IPS DF 4.7 (cell line): ENCODE measurements around the gene DCTN5.
"Not testable (repeated sequence)": the region's sequence is repeated elsewhere in the genome, so short reads cannot be mapped to it uniquely, and the experiment has no call there.

Source experiments
- DNase-seq: peaks from one replicate; pipeline ENCODE4 v3.0.0-alpha.2; 2013; ENCODE audit warnings: low spot score; ENCODE audit errors: extremely low read depth

DCTN5 gene

GRCh38 chr16:23640931-23641765 is at the start of gene DCTN5, which contains the start of gene PALB2:
DCTN5 (plus strand) TSS chr16:23641466; CDS start chr16:23641543, 77 bp downstream.
PALB2 (minus strand) TSS chr16:23641310; CDS start chr16:23641157, 153 bp downstream.
- DNase-seq = peak; percentile 72

DNA sequence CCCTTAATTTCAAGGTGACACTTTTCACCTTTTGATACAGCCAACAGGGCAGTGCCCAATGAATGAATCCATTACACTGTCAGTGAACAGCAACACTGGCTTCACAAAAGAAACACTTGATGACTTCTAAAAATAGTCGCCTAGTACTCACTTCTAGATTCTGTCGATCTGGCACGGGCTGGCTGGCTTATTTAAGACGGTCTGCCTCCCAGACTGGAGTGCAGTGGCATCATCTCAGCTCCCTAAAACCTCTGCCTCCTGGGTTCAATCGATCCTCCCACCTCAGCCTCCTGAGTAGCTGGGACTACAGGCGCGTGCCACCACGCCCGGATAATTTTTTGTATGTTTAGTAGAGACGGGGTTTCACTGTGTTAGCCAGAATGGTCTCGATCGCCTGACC is 47.1 kb upstream of the DCTN5 start:
- no peak for DNase-seq

DNA sequence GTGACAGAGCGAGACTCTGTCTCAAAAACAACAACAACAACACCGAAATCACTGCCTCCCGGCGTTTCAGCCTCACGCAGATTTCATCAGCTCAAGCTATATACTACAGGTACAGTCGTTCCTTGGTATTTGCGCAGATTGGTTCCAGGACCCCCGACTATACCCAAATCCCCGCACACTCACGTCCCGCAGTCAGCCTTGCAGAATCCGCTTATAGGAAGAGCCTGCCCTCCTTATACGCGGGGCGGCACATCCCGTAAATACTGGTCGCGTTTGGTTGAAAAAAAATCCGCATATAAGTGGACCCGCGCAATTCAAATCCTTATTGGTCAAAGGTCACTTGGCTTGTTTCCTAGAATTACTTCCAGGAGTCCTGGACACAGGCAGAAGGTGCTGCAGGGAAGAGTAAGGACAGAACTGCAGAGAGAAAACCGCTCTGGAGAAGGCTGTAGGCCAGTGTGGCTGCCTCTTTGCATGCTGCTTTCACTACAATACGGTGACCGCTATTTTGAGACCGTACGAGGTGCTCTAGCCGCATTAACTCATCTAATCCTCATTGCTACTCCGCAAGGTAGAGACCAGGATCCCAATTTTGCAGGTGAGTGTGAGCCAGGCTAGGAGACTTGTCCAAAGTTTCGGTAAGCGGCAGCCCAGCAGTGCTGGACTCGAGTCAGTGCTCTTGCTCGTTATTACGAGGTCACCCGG is 45.9 kb upstream of the DCTN5 start:
- DNase-seq = no peak

DNA sequence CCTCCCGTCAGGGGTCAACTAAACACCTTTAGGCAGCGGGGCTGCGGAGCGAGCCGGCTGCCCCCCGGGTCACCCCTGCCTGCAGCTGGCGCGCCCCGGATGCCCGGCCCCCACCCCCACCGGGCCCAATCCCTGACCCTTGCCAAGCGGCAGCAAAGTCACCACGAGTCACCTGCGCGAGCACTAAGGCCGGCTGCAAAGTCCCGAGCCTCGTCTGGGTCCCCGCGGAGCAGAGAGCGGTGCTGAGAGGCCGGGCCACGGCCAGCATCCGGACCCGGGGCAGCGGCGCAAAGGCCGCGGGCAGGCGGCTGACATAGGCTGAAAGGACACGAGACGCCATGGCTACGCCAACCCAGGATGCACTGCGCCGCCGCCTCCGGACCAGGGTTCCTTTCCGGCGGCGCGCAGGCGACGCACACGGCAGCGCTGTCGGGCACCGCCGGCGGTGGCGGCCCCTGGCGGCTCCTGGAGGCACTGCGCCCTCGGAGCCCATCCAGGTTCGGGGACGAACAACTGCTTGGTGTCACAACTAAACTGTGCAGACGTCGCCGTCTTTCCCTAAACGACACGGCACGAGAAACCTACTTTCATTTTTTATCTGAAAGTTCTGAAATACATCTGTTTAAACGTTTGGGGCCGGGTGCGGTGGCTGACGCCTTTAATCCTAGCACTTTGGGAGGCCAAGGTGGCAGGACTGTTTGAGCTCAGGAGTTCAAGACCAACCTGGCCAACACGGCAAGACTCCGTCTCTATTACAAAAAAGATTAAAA is 45.1 kb upstream of the DCTN5 start, which contains the start of gene NDUFAB1:
NDUFAB1 (minus strand) TSS at position 366 of the 770 bp plus-strand sequence; CDS start at position 340, 26 bp downstream.
- DNase-seq = no peak

GRCh38 chr16:23597003-23597756 is 44.1 kb upstream of the DCTN5 start:
- DNase-seq = no peak

GRCh38 chr16:23607726-23608125 is 33.5 kb upstream of the DCTN5 start:
- DNase-seq = no peak

GRCh38 chr16:23608194-23608593 is 33.1 kb upstream of the DCTN5 start:
- no peak for DNase-seq

- no peak for DNase-seq
Observed at GRCh38 chr16:23609929-23610328, 31.3 kb upstream of the DCTN5 start.

- not testable (repeated sequence) for DNase-seq
Observed at GRCh38 chr16:23610905-23611304, 30.4 kb upstream of the DCTN5 start.

- no peak for DNase-seq
Observed at GRCh38 chr16:23611936-23612335, 29.3 kb upstream of the DCTN5 start.

GRCh38 chr16:23615805-23616204 is 25.5 kb upstream of the DCTN5 start:
- no peak for DNase-seq

DNA sequence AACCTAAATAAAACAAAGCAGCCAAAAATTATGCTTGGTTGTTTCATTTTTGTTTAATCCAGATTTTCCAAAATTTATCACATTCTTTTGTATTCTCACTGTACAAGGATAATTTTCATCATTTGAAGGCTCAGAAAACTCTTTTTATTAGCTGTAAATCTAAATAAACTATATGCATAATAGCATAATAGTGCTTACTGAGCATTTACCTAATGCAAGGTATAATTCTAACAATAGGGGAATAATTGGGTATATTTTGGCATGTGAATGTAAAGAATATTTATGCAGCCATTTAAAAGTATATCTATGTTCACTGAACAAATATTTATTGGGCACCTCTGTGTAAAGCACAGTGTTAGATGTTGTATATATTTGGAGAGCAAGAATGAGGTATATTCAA is 17.2 kb upstream of the DCTN5 start:
- DNase-seq = no peak

GRCh38 chr16:23629516-23629915 is 11.8 kb upstream of the DCTN5 start:
- DNase-seq = no peak

- not testable (repeated sequence) for DNase-seq
Observed at GRCh38 chr16:23631874-23632273, 9.4 kb upstream of the DCTN5 start.

DNA sequence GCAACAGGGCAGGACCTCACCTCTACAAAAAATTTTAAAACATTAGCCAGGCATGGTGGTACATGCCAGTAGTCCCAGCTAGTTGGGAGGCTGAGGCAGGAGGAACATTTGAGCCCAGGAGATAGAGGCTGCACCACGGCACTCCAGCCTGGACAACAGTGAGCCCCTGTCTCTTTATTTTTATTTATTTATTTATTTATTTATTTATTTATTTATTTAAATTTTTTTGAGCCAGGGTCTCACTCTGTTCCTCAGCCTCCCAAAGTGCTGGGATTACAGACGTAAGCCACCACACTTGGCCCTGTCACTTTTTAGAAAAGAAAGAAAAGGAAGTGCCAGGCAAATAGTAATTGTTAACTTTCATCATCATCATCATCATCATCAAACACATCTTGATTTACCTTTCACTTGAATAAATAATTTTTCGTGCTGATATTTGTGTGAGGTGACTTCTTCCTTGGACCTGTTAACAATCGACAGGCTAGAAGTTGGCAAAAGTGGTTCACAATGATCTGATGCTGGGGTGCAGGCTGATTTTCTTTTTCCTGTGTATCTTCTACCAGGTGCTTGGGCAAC is 6.7 kb upstream of the DCTN5 start:
- no peak for DNase-seq

DNA sequence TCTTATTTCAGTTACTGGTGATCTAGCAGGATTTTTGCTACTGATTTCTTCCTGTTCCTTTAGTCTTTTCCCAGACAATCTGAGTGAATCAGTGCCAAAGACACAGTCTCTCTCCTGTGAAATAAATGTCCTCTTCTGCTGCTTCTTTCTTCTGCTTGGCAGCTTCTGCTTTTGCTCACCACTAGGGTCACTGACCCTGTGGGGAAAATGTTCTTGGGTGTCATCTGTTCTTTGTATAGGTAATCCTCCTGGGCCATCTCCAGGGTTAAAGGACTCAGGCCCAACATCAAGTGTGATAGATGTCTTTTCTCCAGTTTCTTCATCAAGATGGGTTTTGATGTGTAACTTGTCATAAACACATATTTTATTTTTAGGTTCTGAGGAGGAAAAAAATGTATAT is 5.3 kb upstream of the DCTN5 start:
- no peak for DNase-seq

DNA sequence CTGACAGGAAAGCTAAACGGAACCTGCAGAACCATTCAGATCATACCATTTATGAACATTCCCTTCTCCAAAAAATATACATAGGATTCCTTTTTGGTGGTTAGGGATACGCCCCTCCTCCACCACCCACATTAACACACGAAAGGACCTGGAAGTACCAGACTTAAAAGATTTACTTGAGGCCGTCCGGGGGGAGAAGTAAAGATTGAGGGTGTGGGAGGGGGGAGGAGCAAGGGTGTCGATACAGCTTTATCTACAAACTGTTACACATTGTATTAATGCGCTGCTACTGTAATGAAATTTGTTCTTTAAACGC is 693 bp upstream of the DCTN5 start:
- DNase-seq = no peak

GRCh38 chr16:23642246-23642774 is 1.0 kb downstream of the DCTN5 start:
- no peak for DNase-seq

DNA sequence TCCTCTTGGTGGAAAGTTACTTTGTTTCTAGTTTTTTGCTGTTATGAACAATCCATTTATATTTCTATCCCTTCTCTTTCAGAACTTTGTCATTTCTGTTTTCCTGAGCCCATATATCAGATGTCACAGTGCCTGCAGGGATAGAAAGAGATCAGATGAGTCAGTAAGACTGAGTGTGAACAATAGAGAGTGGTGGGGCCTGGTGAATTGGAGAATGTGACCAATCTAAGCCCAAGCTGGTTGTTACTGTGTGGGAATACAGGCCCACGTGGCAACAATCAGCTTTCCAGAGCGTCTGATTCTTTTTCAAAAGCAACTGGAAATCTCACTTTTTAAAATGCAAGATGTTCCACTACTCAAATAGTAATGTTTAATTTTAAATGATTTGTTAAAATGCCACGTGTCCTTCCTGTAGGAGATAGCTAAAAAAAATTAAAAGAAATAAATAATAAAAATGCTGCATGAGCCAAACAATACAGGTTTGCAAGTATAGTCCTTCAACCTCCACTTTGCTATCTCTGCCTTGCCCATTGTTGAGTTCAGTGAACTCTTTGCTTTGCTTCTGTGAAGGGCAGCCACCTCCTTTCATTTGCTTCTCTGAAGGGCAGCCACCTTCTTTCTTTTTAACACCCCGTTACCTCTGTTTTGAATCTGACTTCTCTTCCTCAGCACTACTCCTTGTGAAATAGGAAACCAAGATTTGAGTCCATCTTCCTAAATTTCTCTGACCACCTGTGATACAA is 9.6 kb downstream of the DCTN5 start:
- DNase-seq = no peak

GRCh38 chr16:23651943-23652468 is 10.7 kb downstream of the DCTN5 start:
- no peak for DNase-seq
